ENCODE results near the gene ZDHHC4.
"Not testable (repeated sequence)": the region's sequence is repeated elsewhere in the genome, so short reads cannot be mapped to it uniquely, and the experiment has no call there.

The ZDHHC4 gene

GRCh38 chr7:6628045-6628444 lies 50.8 kb downstream of the ZDHHC4 start:
- peaks cover 8% of the 10 kb centered on the region; the same call in 1 of the 2 replicates for H3K4me1 ChIP-seq (ENCODE audit: low read length)
- H4K20me1 ChIP-seq (ENCODE audit: insufficient read depth, low read length): no peaks in the 10 kb centered on the region
- H3K27ac ChIP-seq (ENCODE audit: low read length): no peak overlapping the region
- H3K36me3 ChIP-seq (replicated peaks; ENCODE audit: low read depth, low read length): no peaks in the 10 kb centered on the region
- no peaks in the 10 kb centered on the region for H3K27me3 ChIP-seq (ENCODE audit: low read depth, low read length)
- TF ChIP-seq CTCF (IDR thresholded peaks at IDR 0.05; ENCODE audit: low read depth, low read length): no peak
- no peak for TF ChIP-seq EZH2phosphoT487 (IDR thresholded peaks at IDR 0.05; ENCODE audit: low read depth)
- no peak overlapping the region for H3K9ac ChIP-seq (ENCODE audit: low read length)
- no peak overlapping the region for H2AFZ ChIP-seq (ENCODE audit: low read depth, low read length)
- H3K4me2 ChIP-seq (ENCODE audit: low read length): no peak overlapping the region
- no peaks in the 10 kb centered on the region for H3K79me2 ChIP-seq (ENCODE audit: low read length)
- H3K4me3 ChIP-seq (ENCODE audit: low read length): no peak overlapping the region
- no peaks in the 10 kb centered on the region for H3K9me3 ChIP-seq (ENCODE audit: insufficient read depth, low read length)

GRCh38 chr7:6630007-6630849 lies 53.0 kb downstream of the ZDHHC4 start:
- TF ChIP-seq CTCF (IDR thresholded peaks at IDR 0.05; ENCODE audit: low read depth, low read length) (no peak), EZH2phosphoT487 (IDR thresholded peaks at IDR 0.05; ENCODE audit: low read depth) (no peak)
- no peaks in the 10 kb centered on the region for H3K79me2 ChIP-seq (ENCODE audit: low read length)
- H4K20me1 ChIP-seq (ENCODE audit: insufficient read depth, low read length): no peaks in the 10 kb centered on the region
- no peak overlapping the region for H2AFZ ChIP-seq (ENCODE audit: low read depth, low read length)
- H3K36me3 ChIP-seq (replicated peaks; ENCODE audit: low read depth, low read length): no peaks in the 10 kb centered on the region
- no peak overlapping the region for H3K9ac ChIP-seq (ENCODE audit: low read length)
- H3K4me3 ChIP-seq (ENCODE audit: low read length): no peak overlapping the region
- no peak overlapping the region for H3K27ac ChIP-seq (ENCODE audit: low read length)
- no peaks in the 10 kb centered on the region for H3K4me1 ChIP-seq (ENCODE audit: low read length)
- no peak overlapping the region for H3K4me2 ChIP-seq (ENCODE audit: low read length)
- H3K9me3 ChIP-seq (ENCODE audit: insufficient read depth, low read length): no peaks in the 10 kb centered on the region
- H3K27me3 ChIP-seq (ENCODE audit: low read depth, low read length): no peaks in the 10 kb centered on the region

GRCh38 chr7:6631605-6632004 lies 54.4 kb downstream of the ZDHHC4 start:
- no peak overlapping the region for H3K4me2 ChIP-seq (ENCODE audit: low read length)
- H3K9ac ChIP-seq (ENCODE audit: low read length): no peak overlapping the region
- H3K36me3 ChIP-seq (replicated peaks; ENCODE audit: low read depth, low read length): no peaks in the 10 kb centered on the region
- H3K79me2 ChIP-seq (ENCODE audit: low read length): peaks cover 4% of the 10 kb centered on the region; the same call in 1 of the 2 replicates
- no peaks in the 10 kb centered on the region for H3K9me3 ChIP-seq (ENCODE audit: insufficient read depth, low read length)
- H3K27ac ChIP-seq (ENCODE audit: low read length): no peak overlapping the region
- H4K20me1 ChIP-seq (ENCODE audit: insufficient read depth, low read length): no peaks in the 10 kb centered on the region
- no peak overlapping the region for H3K4me3 ChIP-seq (ENCODE audit: low read length)
- no peak for TF ChIP-seq EZH2phosphoT487 (IDR thresholded peaks at IDR 0.05; ENCODE audit: low read depth)
- no peak for TF ChIP-seq CTCF (IDR thresholded peaks at IDR 0.05; ENCODE audit: low read depth, low read length)
- H3K27me3 ChIP-seq (ENCODE audit: low read depth, low read length): no peaks in the 10 kb centered on the region
- no peak overlapping the region for H2AFZ ChIP-seq (ENCODE audit: low read depth, low read length)
- H3K4me1 ChIP-seq (ENCODE audit: low read length): 0 out of 2 replicates have a peak, but pooled peaks cover 3% of the 10 kb centered on the region

GRCh38 chr7:6634021-6634420 lies 56.8 kb downstream of the ZDHHC4 start:
- H3K4me3 ChIP-seq (ENCODE audit: low read length): no peak overlapping the region
- H3K4me2 ChIP-seq (ENCODE audit: low read length): no peak overlapping the region
- H3K79me2 ChIP-seq (ENCODE audit: low read length): peaks cover 28% of the 10 kb centered on the region
- no peak overlapping the region for H2AFZ ChIP-seq (ENCODE audit: low read depth, low read length)
- H3K27ac ChIP-seq (ENCODE audit: low read length): no peak overlapping the region
- peaks cover under 1% of the 10 kb centered on the region for H3K36me3 ChIP-seq (replicated peaks; ENCODE audit: low read depth, low read length)
- H3K27me3 ChIP-seq (ENCODE audit: low read depth, low read length): no peaks in the 10 kb centered on the region
- peaks cover 10% of the 10 kb centered on the region for H3K4me1 ChIP-seq (ENCODE audit: low read length)
- no peak for TF ChIP-seq CTCF (IDR thresholded peaks at IDR 0.05; ENCODE audit: low read depth, low read length)
- no peak for TF ChIP-seq EZH2phosphoT487 (IDR thresholded peaks at IDR 0.05; ENCODE audit: low read depth)
- H4K20me1 ChIP-seq (ENCODE audit: insufficient read depth, low read length): no peaks in the 10 kb centered on the region
- H3K9ac ChIP-seq (ENCODE audit: low read length): no peak overlapping the region
- H3K9me3 ChIP-seq (ENCODE audit: insufficient read depth, low read length): no peaks in the 10 kb centered on the region

- H3K27ac ChIP-seq (ENCODE audit: low read length); H3K36me3 ChIP-seq (replicated peaks; ENCODE audit: low read depth, low read length): not testable (repeated sequence)
These were observed 57.7 kb downstream of the ZDHHC4 start for GRCh38 chr7:6634971-6635370.

More at GRCh38 chr7:6634971-6635370, 57.7 kb downstream of the ZDHHC4 start:
- not testable (repeated sequence) for H3K27me3 ChIP-seq (ENCODE audit: low read depth, low read length); H3K4me2 ChIP-seq (ENCODE audit: low read length); H4K20me1 ChIP-seq (ENCODE audit: insufficient read depth, low read length); H3K4me3 ChIP-seq (ENCODE audit: low read length); H3K9me3 ChIP-seq (ENCODE audit: insufficient read depth, low read length); H2AFZ ChIP-seq (ENCODE audit: low read depth, low read length); H3K9ac ChIP-seq (ENCODE audit: low read length)
- H3K79me2 ChIP-seq (ENCODE audit: low read length): peaks cover 38% of the 10 kb centered on the region
- H3K4me1 ChIP-seq (ENCODE audit: low read length): peaks cover 10% of the 10 kb centered on the region
